IMR-90 (cell line): ENCODE data around the gene ZNF705A. TPM values are rescaled to one million over a fixed set of nuclear protein-coding genes. Genes with fewer than 3 reads are reported as not detected.
"Not testable (repeated sequence)": the region's sequence is repeated elsewhere in the genome, so short reads cannot be mapped to it uniquely, and the experiment has no call there.

Experiments used
- ATAC-seq: fragments of 200-7000 bp; cut with Tn5 transposase; 2 replicates; pipeline ENCODE4 v1.9.1; 2020; ENCODE audit warnings: low read depth, mild to moderate bottlenecking, moderate library complexity
- BruUV-seq: library from RNA; stranded (reverse); fragments of 400-500 nt; replicated peaks from 2 replicates; lab custom pipeline; 2021; lab: Mats Ljungman, UMichigan
- CTCF ChIA-PET: fragments of 300-600 bp; formaldehyde crosslinking; extraction: SDS; loops from one replicate; lab custom pipeline; 2021; ENCODE audit warnings: antibody characterized with exemption; lab: Yijun Ruan, JAX
- POLR2A ChIA-PET: fragments of 300-600 bp; sonication (Branson Sonifier 250); formaldehyde crosslinking; loops from one replicate; lab custom pipeline; 2022; ENCODE audit warnings: antibody characterized with exemption; ENCODE audit not compliant: unreplicated experiment; lab: Charles Lee
- DNase-seq: peaks from one replicate; pipeline ENCODE4 v3.0.0; 2013
- H2AFZ ChIP-seq: replicated peaks from 2 replicates; pipeline ENCODE3; 2013; ENCODE audit warnings: low read length, mild to moderate bottlenecking; ENCODE audit not compliant: poor library complexity
- H2AK5ac ChIP-seq: 2 replicates; pipeline ENCODE4 v1.6.1; 2013; ENCODE audit warnings: low read depth, low read length, inconsistent platforms
- H2AK9ac ChIP-seq: replicated peaks from 2 replicates; pipeline ENCODE3; 2013; ENCODE audit warnings: mild to moderate bottlenecking, low read depth, low read length, moderate library complexity; ENCODE audit not compliant: poor library complexity
- H2BK120ac ChIP-seq: 2 replicates; pipeline ENCODE4 v1.6.1; 2013; ENCODE audit warnings: low read depth, low read length, inconsistent platforms
- H2BK15ac ChIP-seq: 3 replicates; pipeline ENCODE4 v1.6.1; 2013; ENCODE audit warnings: low read depth, low read length, inconsistent platforms
- H2BK20ac ChIP-seq: 2 replicates; pipeline ENCODE4 v1.6.1; 2013; ENCODE audit warnings: low read depth, mild to moderate bottlenecking, inconsistent platforms, low read length, moderate library complexity
- H2BK5ac ChIP-seq: 2 replicates; pipeline ENCODE4 v1.6.1; 2013; ENCODE audit warnings: mild to moderate bottlenecking, low read depth, low read length, inconsistent platforms; ENCODE audit not compliant: poor library complexity, severe bottlenecking
- H3K14ac ChIP-seq: replicated peaks from 2 replicates; pipeline ENCODE4 v1.6.1; 2013; ENCODE audit warnings: low read depth, low read length, inconsistent platforms
- H3K18ac ChIP-seq: 2 replicates; pipeline ENCODE4 v1.6.1; 2013; ENCODE audit warnings: low read depth, low read length, control low read depth
- H3K23ac ChIP-seq: 2 replicates; pipeline ENCODE4 v1.6.1; 2013; ENCODE audit warnings: low read depth, low read length, inconsistent platforms
- H3K27ac ChIP-seq: 2 replicates; pipeline ENCODE4 v1.5.1; 2013; ENCODE audit warnings: mild to moderate bottlenecking, control low read depth, low read length; ENCODE audit not compliant: insufficient read depth
- H3K27me3 ChIP-seq: 2 replicates; pipeline ENCODE4 v1.6.1; 2013; ENCODE audit warnings: low read length; ENCODE audit not compliant: control insufficient read depth, insufficient read depth
- H3K36me3 ChIP-seq: 2 replicates; pipeline ENCODE4 v1.6.1; 2013; ENCODE audit warnings: low read length, mixed read lengths; ENCODE audit not compliant: control insufficient read depth, insufficient read depth
- H3K4ac ChIP-seq: 2 replicates; pipeline ENCODE4 v1.6.1; 2013; ENCODE audit warnings: low read depth, low read length, inconsistent platforms
- H3K4me1 ChIP-seq: 2 replicates; pipeline ENCODE4 v1.6.1; 2013; ENCODE audit warnings: low read length, mixed read lengths; ENCODE audit not compliant: control insufficient read depth, insufficient read depth
- H3K4me2 ChIP-seq: 2 replicates; pipeline ENCODE4 v1.6.1; 2013; ENCODE audit warnings: low read depth, mild to moderate bottlenecking, control low read depth, low read length, moderate library complexity
- H3K4me3 ChIP-seq: 2 replicates; pipeline ENCODE4 v1.5.1; 2013; ENCODE audit warnings: low read depth, mild to moderate bottlenecking, control low read depth, low read length, moderate library complexity; ENCODE audit not compliant: insufficient read depth
- H3K56ac ChIP-seq: 2 replicates; pipeline ENCODE4 v1.6.1; 2013; ENCODE audit warnings: low read length, inconsistent platforms; ENCODE audit not compliant: insufficient read depth; ENCODE audit errors: extremely low read depth
- H3K79me1 ChIP-seq, 2 experiments: 2 replicates each; pipeline ENCODE4 v1.6.1; 2013; ENCODE audit warnings: low read length in 2 of 2, inconsistent platforms in 1 of 2, low read depth in 1 of 2
- H3K9ac ChIP-seq: 2 replicates; pipeline ENCODE4 v1.6.1; 2013; ENCODE audit warnings: low read depth, low read length, control low read depth
- H3K9me1 ChIP-seq: 2 replicates; pipeline ENCODE4 v1.6.1; 2013; ENCODE audit warnings: low read length, inconsistent platforms; ENCODE audit not compliant: insufficient read depth
- H3K9me3 ChIP-seq: 2 replicates; pipeline ENCODE4 v1.6.1; 2013; ENCODE audit warnings: low read length; ENCODE audit not compliant: control insufficient read depth, insufficient read depth
- H4K20me1 ChIP-seq: 2 replicates; pipeline ENCODE4 v1.6.1; 2013; ENCODE audit warnings: low read length, inconsistent platforms; ENCODE audit not compliant: insufficient read depth
- H4K5ac ChIP-seq: 2 replicates; pipeline ENCODE4 v1.6.1; 2013; ENCODE audit warnings: mild to moderate bottlenecking, low read depth, low read length, control low read depth
- H4K8ac ChIP-seq, 2 experiments: 2 replicates each; pipeline ENCODE4 v1.6.1; 2013; ENCODE audit warnings: low read depth in 2 of 2, low read length in 2 of 2, control low read depth in 1 of 2, inconsistent platforms in 1 of 2
- H4K91ac ChIP-seq: 2 replicates; pipeline ENCODE4 v1.6.1; 2013; ENCODE audit warnings: low read depth, low read length, inconsistent platforms; ENCODE audit not compliant: insufficient read depth
- WGBS, 2 experiments: methylation state at CpG; one replicate each; pipeline versions ENCODE4 v1.1.5 to v1.1.7; 2013; ENCODE audit warnings: missing lambda C conversion rate in 2 of 2; ENCODE audit not compliant: insufficient read length in 1 of 2; ENCODE audit errors: extremely low coverage in 2 of 2; 5-methylcytosine and 5-hydroxymethylcytosine counted together
- dilution Hi-C: fragments of 300-500 bp; cut with HindIII; formaldehyde crosslinking; loops from one replicate; pipeline ENCODE4 v1.14.3; 2018; ENCODE audit warnings: low sequenced_read_pairs; ENCODE audit not compliant: unreplicated experiment
- in situ Hi-C: fragments of 300-500 bp; cut with MboI; formaldehyde crosslinking; loops from 3 replicates; pipeline ENCODE4 v1.14.3; 2019; ENCODE audit warnings: low sequenced_read_pairs, inconsistent platforms, mixed read lengths
- intact Hi-C: fragments of 100-400 bp; cut with micrococcal nuclease; formaldehyde crosslinking; loops from 2 replicates; pipeline ENCODE4 v1.10.0; 2022
- polyA plus RNA-seq, 3 experiments: library from polyadenylated mRNA; depleted of rRNA; stranded (reverse); fragments of >200 nt; gene quantifications; 2 replicates each; pipeline ENCODE4 v1.2.3, GENCODE V29; 2012; ENCODE audit warnings: low replicate concordance in 1 of 3
- total RNA-seq: library from RNA; depleted of rRNA; stranded (reverse); fragments of >200 nt; gene quantifications from 2 replicates; pipeline ENCODE4 v1.2.3, GENCODE V29; 2012

The ZNF705A gene
- total and polyA plus RNA-seq, 2 of the 4 experiments (the other 2 are of a cell fraction) = not detected

- H3K27ac ChIP-seq, H4K91ac ChIP-seq, H3K23ac ChIP-seq, H3K9ac ChIP-seq, H4K20me1 ChIP-seq, H2AFZ ChIP-seq, H2AK9ac ChIP-seq, POLR2A ChIA-PET, in situ Hi-C loops, H3K56ac ChIP-seq, H3K79me1 ChIP-seq, H3K9me1 ChIP-seq, H3K4me1 ChIP-seq, H3K14ac ChIP-seq, CTCF ChIA-PET, H3K18ac ChIP-seq, H2BK5ac ChIP-seq, ATAC-seq, H2BK15ac ChIP-seq, H4K8ac ChIP-seq, H3K27me3 ChIP-seq, H3K4me2 ChIP-seq, DNase-seq, dilution Hi-C loops, H2AK5ac ChIP-seq, BruUV-seq, H4K5ac ChIP-seq, H2BK20ac ChIP-seq, intact Hi-C loops, H3K4me3 ChIP-seq, H3K36me3 ChIP-seq, H3K4ac ChIP-seq, H2BK120ac ChIP-seq, H3K9me3 ChIP-seq: not testable (repeated sequence)
- 79% methylated on average over 12 of the region's 21 CpGs; no CpG with 5 or more reads in 1 of the 2 experiments for WGBS, 2 experiments
These were observed 64.6 kb downstream of the ZNF705A start for GRCh38 chr12:8221375-8221774.

GRCh38 chr12:8221844-8222243 is 65.0 kb downstream of the ZNF705A start:
- H2BK20ac ChIP-seq, BruUV-seq, H4K8ac ChIP-seq, ATAC-seq, H2AK9ac ChIP-seq, H4K20me1 ChIP-seq, H3K56ac ChIP-seq, H2BK15ac ChIP-seq, H3K14ac ChIP-seq, H3K4me2 ChIP-seq, H3K4me3 ChIP-seq, H4K91ac ChIP-seq, DNase-seq, POLR2A ChIA-PET, H3K36me3 ChIP-seq, in situ Hi-C loops, H3K9me3 ChIP-seq, CTCF ChIA-PET, H3K23ac ChIP-seq, H3K27ac ChIP-seq, dilution Hi-C loops, H3K4ac ChIP-seq, H2AK5ac ChIP-seq, H2AFZ ChIP-seq, H3K9ac ChIP-seq, H3K4me1 ChIP-seq, H2BK5ac ChIP-seq, H3K18ac ChIP-seq, H3K27me3 ChIP-seq, H3K79me1 ChIP-seq, H2BK120ac ChIP-seq, intact Hi-C loops, H4K5ac ChIP-seq, H3K9me1 ChIP-seq: not testable (repeated sequence)
- WGBS, 2 experiments = no CpG with 5 or more reads among the region's 21 CpGs
